ENCODE data around the gene PTPRD.

Gene PTPRD

DNA sequence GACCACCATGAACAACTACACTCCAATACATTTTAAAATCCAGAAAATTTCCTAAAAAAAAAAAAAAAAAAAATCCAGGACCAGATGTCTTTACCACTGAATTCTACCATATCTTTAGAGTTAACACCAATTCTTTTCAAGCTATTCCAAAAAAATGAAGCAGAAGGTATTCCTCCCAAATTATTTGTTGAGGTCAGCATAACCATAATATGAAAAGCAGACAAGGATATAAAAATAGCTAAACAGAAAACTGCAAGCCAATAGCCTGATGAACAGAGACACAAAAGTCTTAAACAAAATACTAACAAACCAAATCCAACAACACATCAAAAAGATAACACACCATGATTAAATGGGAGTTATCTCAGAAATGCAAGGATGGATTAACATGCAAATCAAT lies 695.4 kb downstream of the PTPRD start:
- Histone ChIP-seq H3K4me1 (ENCODE audit: insufficient read depth, insufficient read length) (no peaks in the 10 kb centered on the region), H3K4me3 (ENCODE audit: insufficient read length, low read depth) (no peak overlapping the region), H3K27me3 (ENCODE audit: insufficient read depth, insufficient read length) (no peaks in the 10 kb centered on the region), H3K36me3 (ENCODE audit: insufficient read depth, insufficient read length, low read length) (no peaks in the 10 kb centered on the region), H3K9ac (ENCODE audit: insufficient read length, low read depth) (no peak overlapping the region), H3K9me3 (ENCODE audit: insufficient read depth, low read length) (no peaks in the 10 kb centered on the region; the same call in 1 of the 2 replicates)
- no peak for DNase-seq (ENCODE audit: low read depth, low spot score)
- TF ChIP-seq YY1 (IDR thresholded peaks at IDR 0.05; ENCODE audit: insufficient read depth, insufficient read length) (no peak), ZNF274 (IDR thresholded peaks at IDR 0.05; ENCODE audit: low read depth, low read length) (no peak)

DNA sequence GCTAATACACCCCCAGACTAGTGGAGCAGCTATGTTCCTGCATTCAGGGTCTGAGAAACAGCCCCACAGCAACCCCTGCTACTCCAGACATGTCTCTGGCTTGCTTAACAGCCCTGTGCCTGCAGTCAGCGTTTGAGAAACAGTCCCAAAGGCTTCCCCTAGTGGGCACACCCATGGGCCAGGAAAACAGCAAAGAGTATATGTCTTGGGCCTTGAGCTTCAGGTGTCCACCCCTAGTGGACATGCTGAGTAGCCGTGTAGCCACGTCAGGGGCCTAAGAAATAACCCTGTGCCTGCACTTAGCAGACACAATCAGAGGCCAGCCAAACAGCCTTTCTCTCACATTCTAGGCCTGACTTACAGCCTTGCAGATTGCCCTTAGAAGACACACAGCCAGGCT lies 698.6 kb downstream of the PTPRD start:
- Histone ChIP-seq H3K4me1 (ENCODE audit: insufficient read depth, insufficient read length) (no peaks in the 10 kb centered on the region), H3K9ac (ENCODE audit: insufficient read length, low read depth) (no peak overlapping the region), H3K27me3 (ENCODE audit: insufficient read depth, insufficient read length) (no peaks in the 10 kb centered on the region), H3K36me3 (ENCODE audit: insufficient read depth, insufficient read length, low read length) (no peaks in the 10 kb centered on the region), H3K9me3 (ENCODE audit: insufficient read depth, low read length) (no peaks in the 10 kb centered on the region; the same call in 1 of the 2 replicates), H3K4me3 (ENCODE audit: insufficient read length, low read depth) (no peak overlapping the region)
- TF ChIP-seq YY1 (IDR thresholded peaks at IDR 0.05; ENCODE audit: insufficient read depth, insufficient read length): no peak
- no peak for TF ChIP-seq ZNF274 (IDR thresholded peaks at IDR 0.05; ENCODE audit: low read depth, low read length)
- TF ChIP-seq SUZ12 (IDR thresholded peaks at IDR 0.05; ENCODE audit: extremely low read depth, insufficient read depth, insufficient read length): no peak
- DNase-seq (ENCODE audit: low read depth, low spot score): no peak

DNA sequence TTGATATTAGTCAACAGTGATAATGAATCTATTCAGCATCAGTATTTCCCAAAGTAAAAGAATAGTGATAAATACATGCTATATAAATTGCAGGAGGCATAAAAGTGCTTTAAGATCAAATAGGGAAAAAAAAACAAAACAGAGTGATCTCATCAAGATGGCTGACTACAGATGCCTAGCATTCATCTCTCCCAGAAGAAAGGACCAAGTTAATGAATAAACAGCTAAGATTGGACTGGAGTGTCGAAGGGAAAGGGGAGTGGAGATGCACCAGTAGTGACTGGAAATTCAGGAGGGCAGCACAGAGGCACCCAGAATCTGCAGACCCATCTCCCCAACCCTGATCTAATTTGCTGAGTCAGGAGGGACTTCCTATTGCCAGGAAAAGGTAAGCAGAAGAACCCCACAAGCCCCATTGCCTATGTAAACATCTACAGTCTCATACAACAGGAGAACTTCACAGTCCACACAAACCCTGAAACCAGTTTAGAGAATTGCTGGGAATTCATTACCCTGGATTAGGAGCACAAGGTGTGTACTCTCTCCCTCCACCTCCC lies 699.4 kb downstream of the PTPRD start:
- H3K9ac ChIP-seq (ENCODE audit: insufficient read length, low read depth): no peak overlapping the region
- no peaks in the 10 kb centered on the region for H3K4me1 ChIP-seq (ENCODE audit: insufficient read depth, insufficient read length)
- H3K4me3 ChIP-seq (ENCODE audit: insufficient read length, low read depth): no peak overlapping the region
- no peak for DNase-seq (ENCODE audit: low read depth, low spot score)
- TF ChIP-seq YY1 (IDR thresholded peaks at IDR 0.05; ENCODE audit: insufficient read depth, insufficient read length) (no peak), ZNF274 (IDR thresholded peaks at IDR 0.05; ENCODE audit: low read depth, low read length) (no peak), SUZ12 (IDR thresholded peaks at IDR 0.05; ENCODE audit: extremely low read depth, insufficient read depth, insufficient read length) (no peak)
- no peaks in the 10 kb centered on the region for H3K27me3 ChIP-seq (ENCODE audit: insufficient read depth, insufficient read length)
- no peaks in the 10 kb centered on the region; the same call in 1 of the 2 replicates for H3K9me3 ChIP-seq (ENCODE audit: insufficient read depth, low read length)
- no peaks in the 10 kb centered on the region for H3K36me3 ChIP-seq (ENCODE audit: insufficient read depth, insufficient read length, low read length)

DNA sequence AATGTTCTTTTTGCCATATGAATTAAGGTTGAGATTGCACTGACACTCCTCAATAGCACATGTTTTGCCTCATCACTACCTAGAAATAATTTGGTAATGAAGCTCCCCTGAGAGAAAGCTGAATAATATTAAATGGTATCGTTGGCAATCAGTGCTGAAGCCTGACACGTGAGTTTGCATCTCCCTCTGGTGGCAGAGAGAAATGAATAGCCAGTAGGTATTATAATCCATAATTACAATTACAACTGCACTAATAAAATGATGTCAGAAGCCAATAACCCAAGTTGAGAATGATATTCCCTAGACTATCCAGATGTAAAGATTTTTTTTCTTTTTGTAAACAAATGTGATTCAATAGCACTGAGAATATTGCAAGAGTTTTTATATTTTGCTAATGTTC lies 700.3 kb downstream of the PTPRD start:
- Histone ChIP-seq H3K27me3 (ENCODE audit: insufficient read depth, insufficient read length) (no peaks in the 10 kb centered on the region), H3K4me3 (ENCODE audit: insufficient read length, low read depth) (no peak overlapping the region), H3K9me3 (ENCODE audit: insufficient read depth, low read length) (no peaks in the 10 kb centered on the region; the same call in 1 of the 2 replicates), H3K36me3 (ENCODE audit: insufficient read depth, insufficient read length, low read length) (no peaks in the 10 kb centered on the region), H3K4me1 (ENCODE audit: insufficient read depth, insufficient read length) (no peaks in the 10 kb centered on the region), H3K9ac (ENCODE audit: insufficient read length, low read depth) (no peak overlapping the region)
- no peak for DNase-seq (ENCODE audit: low read depth, low spot score)
- TF ChIP-seq ZNF274 (IDR thresholded peaks at IDR 0.05; ENCODE audit: low read depth, low read length): no peak

DNA sequence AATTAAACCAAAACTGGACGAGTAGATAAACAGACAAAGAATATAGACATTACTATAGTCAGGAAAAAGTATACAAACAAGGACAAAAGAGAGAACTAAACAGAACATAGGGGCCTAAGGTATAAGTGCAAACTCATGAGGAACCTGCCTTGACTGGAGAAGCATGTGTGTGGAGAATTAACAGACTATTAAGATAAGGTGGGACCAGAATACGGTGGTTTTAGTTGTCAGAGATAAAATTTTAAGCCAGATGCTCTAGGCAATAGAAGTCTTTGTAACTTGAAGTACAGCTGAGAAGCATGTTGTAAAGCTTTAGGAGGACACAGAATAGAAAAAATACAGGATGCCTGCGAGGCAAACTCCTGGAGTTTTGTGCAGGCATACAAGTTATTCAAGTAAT lies 707.1 kb downstream of the PTPRD start:
- no peaks in the 10 kb centered on the region for H3K9me3 ChIP-seq (ENCODE audit: insufficient read depth, low read length)
- H3K9ac ChIP-seq (ENCODE audit: insufficient read length, low read depth): no peak overlapping the region
- H3K4me3 ChIP-seq (ENCODE audit: insufficient read length, low read depth): no peak overlapping the region
- no peaks in the 10 kb centered on the region for H3K4me1 ChIP-seq (ENCODE audit: insufficient read depth, insufficient read length)
- H3K27me3 ChIP-seq (ENCODE audit: insufficient read depth, insufficient read length): no peaks in the 10 kb centered on the region
- DNase-seq (ENCODE audit: low read depth, low spot score): no peak
- no peaks in the 10 kb centered on the region for H3K36me3 ChIP-seq (ENCODE audit: insufficient read depth, insufficient read length, low read length)
- TF ChIP-seq ZNF274 (IDR thresholded peaks at IDR 0.05; ENCODE audit: low read depth, low read length) (no peak), YY1 (IDR thresholded peaks at IDR 0.05; ENCODE audit: insufficient read depth, insufficient read length) (no peak), SUZ12 (IDR thresholded peaks at IDR 0.05; ENCODE audit: extremely low read depth, insufficient read depth, insufficient read length) (no peak)

DNA sequence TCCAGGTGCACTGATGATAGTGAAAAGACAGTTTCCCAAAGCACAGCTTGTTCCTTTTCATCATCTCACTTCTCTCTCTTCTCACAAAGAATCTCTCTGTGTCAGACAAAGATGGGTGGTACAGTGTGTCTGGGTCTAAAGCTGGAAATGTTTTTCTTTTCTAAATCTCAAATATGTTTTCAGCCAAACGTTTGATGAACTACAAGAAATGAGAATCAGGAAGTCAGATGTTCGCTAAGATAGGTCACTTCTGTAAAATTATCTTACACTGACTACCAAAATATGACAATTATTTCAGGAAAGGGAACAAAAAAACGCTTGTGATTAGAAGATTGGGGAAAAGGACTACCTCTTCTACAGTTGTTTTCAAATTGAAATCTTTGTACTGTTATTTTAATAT lies 708.8 kb downstream of the PTPRD start:
- Histone ChIP-seq H3K36me3 (ENCODE audit: insufficient read depth, insufficient read length, low read length) (no peaks in the 10 kb centered on the region), H3K4me1 (ENCODE audit: insufficient read depth, insufficient read length) (no peaks in the 10 kb centered on the region), H3K9me3 (ENCODE audit: insufficient read depth, low read length) (no peaks in the 10 kb centered on the region), H3K4me3 (ENCODE audit: insufficient read length, low read depth) (no peak overlapping the region), H3K27me3 (ENCODE audit: insufficient read depth, insufficient read length) (no peaks in the 10 kb centered on the region), H3K9ac (ENCODE audit: insufficient read length, low read depth) (no peak overlapping the region)
- no peak for DNase-seq (ENCODE audit: low read depth, low spot score)
- no peak for TF ChIP-seq YY1 (IDR thresholded peaks at IDR 0.05; ENCODE audit: insufficient read depth, insufficient read length)
- no peak for TF ChIP-seq ZNF274 (IDR thresholded peaks at IDR 0.05; ENCODE audit: low read depth, low read length)
- TF ChIP-seq SUZ12 (IDR thresholded peaks at IDR 0.05; ENCODE audit: extremely low read depth, insufficient read depth, insufficient read length): no peak

DNA sequence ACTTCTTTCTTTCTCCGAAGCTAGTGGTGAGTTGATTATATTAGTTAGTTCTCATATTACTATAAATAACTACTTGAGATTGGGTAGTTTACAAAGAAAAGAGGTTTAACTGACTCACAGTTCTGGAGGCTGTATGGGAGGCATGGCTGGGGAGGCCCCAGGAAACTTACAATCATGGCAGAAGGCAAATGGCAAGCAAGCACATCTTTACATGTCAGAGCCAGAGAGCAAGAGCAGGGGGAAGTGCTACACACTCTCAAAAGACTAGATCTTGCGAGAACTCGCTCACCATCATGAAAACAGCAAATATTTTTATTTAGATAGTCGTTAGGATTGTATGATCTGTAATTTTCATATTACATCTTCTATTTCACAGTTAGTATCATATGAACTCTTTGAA lies 711.2 kb downstream of the PTPRD start:
- no peaks in the 10 kb centered on the region for H3K4me1 ChIP-seq (ENCODE audit: insufficient read depth, insufficient read length)
- no peak overlapping the region for H3K9ac ChIP-seq (ENCODE audit: insufficient read length, low read depth)
- no peaks in the 10 kb centered on the region for H3K9me3 ChIP-seq (ENCODE audit: insufficient read depth, low read length)
- H3K4me3 ChIP-seq (ENCODE audit: insufficient read length, low read depth): no peak overlapping the region
- H3K36me3 ChIP-seq (ENCODE audit: insufficient read depth, insufficient read length, low read length): no peaks in the 10 kb centered on the region
- TF ChIP-seq ZNF274 (IDR thresholded peaks at IDR 0.05; ENCODE audit: low read depth, low read length): no peak
- TF ChIP-seq SUZ12 (IDR thresholded peaks at IDR 0.05; ENCODE audit: extremely low read depth, insufficient read depth, insufficient read length): no peak
- TF ChIP-seq YY1 (IDR thresholded peaks at IDR 0.05; ENCODE audit: insufficient read depth, insufficient read length): no peak
- no peaks in the 10 kb centered on the region for H3K27me3 ChIP-seq (ENCODE audit: insufficient read depth, insufficient read length)
- no peak for DNase-seq (ENCODE audit: low read depth, low spot score)

DNA sequence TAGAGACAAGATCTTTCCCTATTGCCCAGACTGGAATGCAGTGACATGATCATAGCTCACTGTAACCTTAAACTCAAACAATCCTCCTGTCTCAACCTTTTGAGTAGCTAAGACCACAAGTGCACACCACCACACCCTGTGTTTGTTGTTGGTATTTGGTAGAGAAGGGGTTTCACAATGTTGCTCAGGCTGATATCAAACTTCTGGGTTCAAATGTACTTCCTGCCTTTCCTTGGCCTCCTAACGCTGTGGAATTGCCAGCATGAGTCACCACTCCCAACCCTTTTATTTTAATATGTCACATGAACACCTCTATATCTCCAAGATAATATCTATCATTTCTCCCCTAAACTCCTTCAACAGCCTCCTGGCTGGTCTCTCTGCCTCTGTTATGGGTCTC lies 719.0 kb downstream of the PTPRD start:
- Histone ChIP-seq H3K36me3 (ENCODE audit: insufficient read depth, insufficient read length, low read length) (no peaks in the 10 kb centered on the region), H3K9me3 (ENCODE audit: insufficient read depth, low read length) (no peaks in the 10 kb centered on the region), H3K4me1 (ENCODE audit: insufficient read depth, insufficient read length) (no peaks in the 10 kb centered on the region), H3K9ac (ENCODE audit: insufficient read length, low read depth) (no peak overlapping the region), H3K27me3 (ENCODE audit: insufficient read depth, insufficient read length) (no peaks in the 10 kb centered on the region), H3K4me3 (ENCODE audit: insufficient read length, low read depth) (no peak overlapping the region)
- TF ChIP-seq SUZ12 (IDR thresholded peaks at IDR 0.05; ENCODE audit: extremely low read depth, insufficient read depth, insufficient read length) (no peak), ZNF274 (IDR thresholded peaks at IDR 0.05; ENCODE audit: low read depth, low read length) (no peak), YY1 (IDR thresholded peaks at IDR 0.05; ENCODE audit: insufficient read depth, insufficient read length) (no peak)
- no peak for DNase-seq (ENCODE audit: low read depth, low spot score)
